ENCODE results near the gene MEF2B. TPM values are rescaled to one million over a fixed set of nuclear protein-coding genes. Genes with fewer than 3 reads are reported as not detected.
"Not testable (repeated sequence)": the region's sequence is repeated elsewhere in the genome, so short reads cannot be mapped to it uniquely, and the experiment has no call there.

Gene MEF2B
- total RNA-seq, 4 donors from 2014 or later = not detected

DNA sequence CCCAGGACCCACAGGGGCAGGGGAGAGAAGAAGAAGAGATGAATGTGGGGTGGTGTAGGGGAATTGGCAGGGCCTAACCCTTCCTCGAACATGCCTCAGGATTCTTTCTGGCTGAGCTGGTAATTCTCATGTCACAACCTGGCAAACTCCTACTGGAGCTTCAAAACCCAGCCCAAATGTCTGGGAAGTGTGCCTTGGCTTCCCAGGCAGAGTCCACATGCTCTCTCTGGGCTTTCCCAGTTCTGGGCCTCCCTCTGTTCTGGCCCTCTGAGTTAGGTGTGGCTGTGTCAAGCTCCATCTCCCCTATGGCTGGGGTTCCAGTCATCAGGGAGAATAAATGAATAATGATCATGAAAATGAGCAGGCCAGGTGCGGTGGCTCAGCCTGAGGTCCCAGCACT is 20.6 kb downstream of the MEF2B start:
- 79% methylated on average over 2 of the region's 2 CpGs for WGBS
- intact Hi-C loops (cut with DNase I) = no loop called here

DNA sequence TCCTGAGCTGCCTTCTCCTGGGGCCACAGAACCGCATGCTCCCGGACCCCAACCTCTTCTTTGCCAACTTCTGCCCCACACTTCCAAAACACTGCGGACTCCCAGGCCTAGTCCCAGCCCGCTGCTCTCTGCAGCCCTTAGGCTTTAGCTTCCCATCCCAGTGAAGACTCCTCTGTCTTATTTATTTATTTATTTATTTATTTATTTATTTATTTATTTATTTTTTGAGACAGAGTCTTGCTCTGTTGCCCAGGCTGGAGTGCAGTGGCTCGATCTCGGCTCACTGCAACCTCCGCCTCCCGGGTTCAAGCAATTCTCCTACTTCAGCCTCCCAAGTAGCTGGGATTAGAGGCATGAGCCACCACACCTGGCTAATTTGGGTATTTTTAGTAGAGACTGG is 21.6 kb downstream of the MEF2B start:
- H3K4me1 ChIP-seq = peaks cover 4 to 11% (median 8%) of the 10 kb centered on the region in 4 donors
- not testable (repeated sequence) for H3K4me3 ChIP-seq

More for the DNA sequence above, 20.6 kb downstream of the MEF2B start:
- H3K27me3 ChIP-seq = no peaks in the 10 kb centered on the region
- peaks cover 7 to 36% (median 23%) of the 10 kb centered on the region in 4 donors for H3K36me3 ChIP-seq
- peaks cover 4 to 11% (median 8%) of the 10 kb centered on the region in 4 donors for H3K4me1 ChIP-seq
- no peaks in the 10 kb centered on the region for H3K9me3 ChIP-seq
- TF ChIP-seq, protein P1, sequence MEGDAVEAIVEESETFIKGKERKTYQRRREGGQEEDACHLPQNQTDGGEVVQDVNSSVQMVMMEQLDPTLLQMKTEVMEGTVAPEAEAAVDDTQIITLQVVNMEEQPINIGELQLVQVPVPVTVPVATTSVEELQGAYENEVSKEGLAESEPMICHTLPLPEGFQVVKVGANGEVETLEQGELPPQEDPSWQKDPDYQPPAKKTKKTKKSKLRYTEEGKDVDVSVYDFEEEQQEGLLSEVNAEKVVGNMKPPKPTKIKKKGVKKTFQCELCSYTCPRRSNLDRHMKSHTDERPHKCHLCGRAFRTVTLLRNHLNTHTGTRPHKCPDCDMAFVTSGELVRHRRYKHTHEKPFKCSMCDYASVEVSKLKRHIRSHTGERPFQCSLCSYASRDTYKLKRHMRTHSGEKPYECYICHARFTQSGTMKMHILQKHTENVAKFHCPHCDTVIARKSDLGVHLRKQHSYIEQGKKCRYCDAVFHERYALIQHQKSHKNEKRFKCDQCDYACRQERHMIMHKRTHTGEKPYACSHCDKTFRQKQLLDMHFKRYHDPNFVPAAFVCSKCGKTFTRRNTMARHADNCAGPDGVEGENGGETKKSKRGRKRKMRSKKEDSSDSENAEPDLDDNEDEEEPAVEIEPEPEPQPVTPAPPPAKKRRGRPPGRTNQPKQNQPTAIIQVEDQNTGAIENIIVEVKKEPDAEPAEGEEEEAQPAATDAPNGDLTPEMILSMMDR (IDR thresholded peaks at IDR 0.05) = no peak
- TF ChIP-seq POLR2AphosphoS5 (IDR thresholded peaks at IDR 0.05) (no peak), POLR2A (IDR thresholded peaks at IDR 0.05; ENCODE audit: low read depth) (no peak), EP300 (IDR thresholded peaks at IDR 0.05) (no peak)
- no peak for DNase-seq (ENCODE audit: extremely low spot score)
- no peak overlapping the region for H3K4me3 ChIP-seq
- H3K27ac ChIP-seq (replicated peaks in 1 of 4) = no peak overlapping the region

DNA sequence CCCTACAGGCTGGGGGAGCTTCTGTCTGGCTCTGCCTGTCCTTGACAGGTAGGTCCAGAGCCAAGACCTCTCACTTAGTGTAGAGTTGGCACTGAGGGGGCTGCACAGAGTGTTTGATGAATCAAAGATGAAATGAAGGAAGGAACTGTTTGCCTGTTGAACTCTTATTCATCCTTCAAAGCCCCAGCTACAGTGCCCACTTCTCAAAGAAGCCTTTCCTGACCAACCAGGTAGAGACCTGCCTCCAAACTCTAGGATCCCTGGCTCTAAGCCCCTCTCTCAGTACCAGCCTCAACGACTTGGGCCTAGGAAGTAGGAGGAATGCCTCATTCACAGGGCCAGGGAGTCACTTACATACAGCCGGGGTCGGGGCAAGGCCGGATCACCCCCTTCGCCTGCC is 22.7 kb downstream of the MEF2B start:
- H3K36me3 ChIP-seq = peaks cover 7 to 36% (median 23%) of the 10 kb centered on the region in 4 donors
- H3K4me1 ChIP-seq = peaks cover 4 to 11% (median 8%) of the 10 kb centered on the region in 4 donors
- intact Hi-C loops (cut with DNase I) = loop anchor here (2.0 kb wide), 2 partner anchors 29 to 77 kb away; no protein-coding TSS in a partner anchor
- 89% methylated on average over 1 of the region's 5 CpGs for WGBS
- no peaks in the 10 kb centered on the region for H3K27me3 ChIP-seq
- DNase-seq (ENCODE audit: extremely low spot score) = no peak
- H3K4me3 ChIP-seq = no peak overlapping the region
- TF ChIP-seq POLR2A (IDR thresholded peaks at IDR 0.05; ENCODE audit: low read depth) (no peak), EP300 (IDR thresholded peaks at IDR 0.05) (no peak)
- TF ChIP-seq, protein P1 (IDR thresholded peaks at IDR 0.05) = no peak
- no peaks in the 10 kb centered on the region for H3K9me3 ChIP-seq
- H3K27ac ChIP-seq (replicated peaks in 1 of 4) = no peak overlapping the region

More for the DNA sequence above, 21.6 kb downstream of the MEF2B start:
- H3K9me3 ChIP-seq; H3K27me3 ChIP-seq; DNase-seq (ENCODE audit: extremely low spot score); intact Hi-C loops (cut with DNase I); H3K27ac ChIP-seq (replicated peaks in 1 of 4): not testable (repeated sequence)
- WGBS = 98% methylated on average over 8 of the region's 8 CpGs
- peaks cover 7 to 36% (median 23%) of the 10 kb centered on the region in 4 donors for H3K36me3 ChIP-seq

DNA sequence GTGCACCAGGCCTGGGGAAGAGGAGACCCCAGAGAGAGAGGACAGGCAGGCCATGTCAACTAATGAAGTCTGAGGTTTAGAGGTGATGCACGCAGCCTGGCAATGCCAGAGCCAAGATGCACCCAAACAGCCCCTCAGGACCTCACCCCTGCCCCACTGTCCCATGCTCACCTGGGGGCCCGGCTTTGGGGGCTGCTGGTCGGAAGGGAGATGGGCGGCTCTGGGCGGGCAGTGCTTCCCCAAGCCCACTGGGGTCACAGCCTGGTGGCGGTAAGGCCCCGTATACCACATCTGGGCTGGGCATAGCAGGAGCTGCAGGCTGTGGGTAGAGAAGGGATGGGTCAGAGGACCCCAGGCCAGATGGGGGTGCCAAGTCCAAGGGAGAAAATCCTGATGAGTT is 23.2 kb downstream of the MEF2B start:
- no peak for DNase-seq (ENCODE audit: extremely low spot score)
- WGBS = 96% methylated on average over 7 of the region's 7 CpGs
- Histone ChIP-seq H3K4me1 (peaks cover 4 to 11% (median 8%) of the 10 kb centered on the region in 4 donors), H3K36me3 (peaks cover 7 to 36% (median 23%) of the 10 kb centered on the region in 4 donors), H3K27me3 (no peaks in the 10 kb centered on the region), H3K27ac (replicated peaks in 1 of 4) (no peak overlapping the region), H3K4me3 (no peak overlapping the region), H3K9me3 (no peaks in the 10 kb centered on the region)
- no peak for TF ChIP-seq EP300 (IDR thresholded peaks at IDR 0.05)
- intact Hi-C loops (cut with DNase I) = loop anchor here (2.0 kb wide), 2 partner anchors 30 to 78 kb away; no protein-coding TSS in a partner anchor

DNA sequence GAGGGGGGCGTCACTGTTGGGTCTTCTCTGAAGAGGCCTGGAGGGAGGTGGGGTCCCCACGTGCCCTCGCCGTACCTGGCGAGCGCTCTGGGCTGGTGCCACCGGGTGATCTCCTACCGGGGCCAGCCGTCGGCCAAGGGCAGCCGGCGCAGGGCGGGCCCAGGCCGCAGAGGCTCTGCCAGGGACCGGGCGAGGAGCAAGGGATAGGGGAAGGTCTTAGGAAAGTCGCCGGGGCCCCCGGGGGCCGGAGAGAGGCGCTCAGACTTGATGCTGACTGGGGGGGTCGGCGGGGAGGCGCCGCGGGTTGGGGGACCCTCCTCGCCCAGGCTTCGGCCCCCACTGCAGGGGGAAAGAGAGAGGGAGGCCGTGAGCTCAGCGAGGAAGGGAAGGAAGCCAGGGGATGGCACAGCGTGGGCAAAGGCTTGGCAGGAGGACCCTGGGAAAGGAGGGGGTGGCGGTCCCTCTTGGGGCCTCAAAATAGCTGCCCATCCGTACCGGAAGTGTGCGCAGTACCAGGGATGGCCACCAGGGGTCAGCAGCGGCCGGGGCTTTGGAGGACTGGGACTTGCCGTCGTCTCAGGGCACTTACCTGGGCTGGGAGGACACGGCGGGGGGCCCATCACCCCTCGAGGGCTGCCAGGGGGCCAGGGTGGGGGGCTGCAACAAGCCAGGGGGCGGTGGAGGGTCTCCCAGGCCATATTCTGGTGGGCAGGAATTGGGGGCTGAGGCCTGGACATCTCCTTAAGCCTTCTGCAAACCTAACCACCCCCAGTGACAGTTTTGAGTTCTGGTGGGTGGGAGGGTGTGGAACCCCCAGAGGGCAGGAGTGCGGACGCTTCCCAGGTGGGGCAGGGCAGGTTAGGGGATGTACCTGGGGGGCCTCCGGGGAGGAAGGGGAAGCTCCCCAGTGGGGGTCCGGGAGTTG is 24.1 kb downstream of the MEF2B start:
- no peaks in the 10 kb centered on the region for H3K27me3 ChIP-seq
- 22% methylated on average over 25 of the region's 47 CpGs for WGBS
- DNase-seq (ENCODE audit: extremely low spot score) = peak; percentile 95
- H3K27ac ChIP-seq (replicated peaks in 1 of 4) = no peak overlapping the region
- H3K4me3 ChIP-seq = peak overlapping the region in 3 of 4 donors; percentile 6 to 42 (median 32)
- peaks cover 4 to 11% (median 8%) of the 10 kb centered on the region in 4 donors for H3K4me1 ChIP-seq
- H3K9me3 ChIP-seq = no peaks in the 10 kb centered on the region
- TF ChIP-seq POLR2AphosphoS5 (IDR thresholded peaks at IDR 0.05) = no peak
- TF ChIP-seq, protein P1 (IDR thresholded peaks at IDR 0.05) = peak in 2 of 3 experiments; percentile 88 to 91
- peaks cover 7 to 36% (median 23%) of the 10 kb centered on the region in 4 donors for H3K36me3 ChIP-seq
- intact Hi-C loops (cut with DNase I) = loop anchor here (2.0 kb wide), 2 partner anchors 31 to 79 kb away; no protein-coding TSS in a partner anchor
